Hepatocyte (in vitro differentiated cells): ENCODE data around the gene UQCC5.

Experiments used
- EZH2 ChIP-seq: fragments of 200-600 bp; sonication (generic); IDR thresholded peaks from 2 replicates; pipeline ENCODE4 v1.6.1; 2016; ENCODE audit warnings: antibody characterized with exemption, mild to moderate bottlenecking, borderline replicate concordance
- EZH2phosphoT487 ChIP-seq: fragments of 200-600 bp; sonication (generic); IDR thresholded peaks from one replicate; pipeline ENCODE4 v1.6.1; 2018; ENCODE audit warnings: antibody characterized with exemption, mild to moderate bottlenecking, low read depth, moderate library complexity; ENCODE audit not compliant: unreplicated experiment, severe bottlenecking
- TF ChIP-seq, protein P1 (sequence below): fragments of 200-600 bp; sonication (generic); IDR thresholded peaks from 2 replicates; pipeline ENCODE4 v1.5.1; 2016; ENCODE audit warnings: antibody characterized with exemption, mild to moderate bottlenecking; ENCODE audit not compliant: poor library complexity

DNA sequence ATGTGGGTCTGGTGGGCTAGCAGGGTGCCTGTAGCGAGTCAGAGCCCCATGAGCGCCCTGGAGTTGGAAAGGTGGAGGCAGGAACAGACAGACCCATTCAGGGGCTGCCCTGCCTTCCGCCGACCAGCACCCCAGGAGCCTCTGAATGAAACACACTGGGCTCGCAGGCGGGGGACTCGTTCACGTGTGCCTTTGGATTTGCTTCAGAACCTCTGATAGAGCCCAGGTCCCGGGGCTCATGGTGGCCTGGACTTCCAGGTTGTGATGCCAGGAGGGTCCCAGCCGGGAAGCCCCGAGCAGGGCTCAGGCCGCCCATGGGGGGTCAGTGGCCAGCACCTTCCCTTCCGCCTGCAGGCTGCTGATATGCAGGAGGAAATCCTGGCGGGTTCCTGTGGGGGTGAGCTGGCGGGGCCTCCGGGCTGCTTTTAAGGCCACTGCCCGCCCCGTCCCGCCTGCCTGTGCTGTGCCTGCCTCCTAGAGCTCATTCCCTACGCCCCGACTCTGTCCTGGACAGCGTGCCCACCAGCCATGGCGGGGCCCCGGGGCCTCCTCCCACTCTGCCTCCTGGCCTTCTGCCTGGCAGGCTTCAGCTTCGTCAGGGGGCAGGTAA is 41.4 kb upstream of the UQCC5 start, which contains the start of gene STAB1:
- TF ChIP-seq, protein P1, sequence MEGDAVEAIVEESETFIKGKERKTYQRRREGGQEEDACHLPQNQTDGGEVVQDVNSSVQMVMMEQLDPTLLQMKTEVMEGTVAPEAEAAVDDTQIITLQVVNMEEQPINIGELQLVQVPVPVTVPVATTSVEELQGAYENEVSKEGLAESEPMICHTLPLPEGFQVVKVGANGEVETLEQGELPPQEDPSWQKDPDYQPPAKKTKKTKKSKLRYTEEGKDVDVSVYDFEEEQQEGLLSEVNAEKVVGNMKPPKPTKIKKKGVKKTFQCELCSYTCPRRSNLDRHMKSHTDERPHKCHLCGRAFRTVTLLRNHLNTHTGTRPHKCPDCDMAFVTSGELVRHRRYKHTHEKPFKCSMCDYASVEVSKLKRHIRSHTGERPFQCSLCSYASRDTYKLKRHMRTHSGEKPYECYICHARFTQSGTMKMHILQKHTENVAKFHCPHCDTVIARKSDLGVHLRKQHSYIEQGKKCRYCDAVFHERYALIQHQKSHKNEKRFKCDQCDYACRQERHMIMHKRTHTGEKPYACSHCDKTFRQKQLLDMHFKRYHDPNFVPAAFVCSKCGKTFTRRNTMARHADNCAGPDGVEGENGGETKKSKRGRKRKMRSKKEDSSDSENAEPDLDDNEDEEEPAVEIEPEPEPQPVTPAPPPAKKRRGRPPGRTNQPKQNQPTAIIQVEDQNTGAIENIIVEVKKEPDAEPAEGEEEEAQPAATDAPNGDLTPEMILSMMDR = no peak
- TF ChIP-seq EZH2 (no peak), EZH2phosphoT487 (no peak)
